Peyer's patch (tissue), 4 donors: ENCODE data around the gene HELZ2.

Experiments used
- CTCF ChIP-seq, 6 experiments: fragments of 450-650 bp in 4 of 6; fragments of 200-600 bp in 2 of 6; sonication (generic) in 1 of 6; IDR thresholded peaks; one replicate each; pipeline ENCODE4 v1.5.1; 2017 to 2019; ENCODE audit warnings: antibody characterized with exemption in 6 of 6, mild to moderate bottlenecking in 3 of 6, moderate library complexity in 1 of 6
- POLR2A ChIP-seq, 2 donors: fragments of 450-650 bp; IDR thresholded peaks; one replicate each; pipeline ENCODE4 v1.5.1; 2017; ENCODE audit warnings: antibody characterized with exemption in 2 of 2, mild to moderate bottlenecking in 2 of 2, moderate library complexity in 2 of 2

DNA sequence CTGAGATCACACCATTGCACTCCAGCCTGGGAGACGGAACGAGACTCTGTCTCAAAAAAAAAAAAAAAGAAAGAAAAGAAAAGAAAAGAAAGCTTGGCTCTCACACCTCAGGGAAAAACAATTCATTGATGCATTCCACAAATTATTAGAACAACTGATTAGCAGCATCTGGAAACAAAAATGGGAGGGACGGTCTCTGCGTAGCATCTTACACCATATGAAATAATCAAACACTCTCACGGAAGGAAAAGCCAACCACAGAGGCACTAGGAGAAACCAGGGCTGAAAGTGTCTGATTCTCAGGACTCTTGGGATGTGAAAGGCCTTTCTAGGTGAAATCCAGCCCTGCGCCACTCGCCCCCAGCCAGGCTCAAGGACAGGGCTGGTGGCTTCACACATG is 2.3 kb upstream of the HELZ2 start:
- no peak for TF ChIP-seq CTCF (IDR thresholded peaks at IDR 0.05)
- TF ChIP-seq POLR2A (IDR thresholded peaks at IDR 0.05) = no peak
